ENCODE results near the gene GUCA1A.
"Not testable (repeated sequence)": the region's sequence is repeated elsewhere in the genome, so short reads cannot be mapped to it uniquely, and the experiment has no call there.

The GUCA1A gene

DNA sequence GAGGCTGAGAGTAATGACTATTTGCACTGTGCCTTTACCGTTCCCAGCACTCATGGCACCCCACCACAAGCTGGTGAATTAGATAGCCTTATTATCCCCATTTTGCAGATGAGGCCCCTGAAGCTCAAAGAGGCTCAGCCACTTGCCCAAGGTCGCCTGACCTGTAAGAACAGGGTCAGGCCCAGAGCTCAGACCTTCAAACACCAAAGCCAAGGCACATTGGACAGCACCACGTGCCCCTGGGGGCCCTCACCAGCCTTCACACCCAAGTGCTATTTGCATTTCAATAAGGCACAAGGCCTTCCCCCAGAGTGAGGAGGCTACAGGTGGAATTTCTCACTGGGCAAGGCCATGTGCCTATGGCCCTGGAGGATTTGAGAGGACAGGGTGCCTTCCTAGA, 16.5 kb upstream of the GUCA1A start:
- H3K4me1 Mint-ChIP-seq (ENCODE audit: low read depth): no peaks in the 10 kb centered on the region
- H3K9me3 Mint-ChIP-seq (ENCODE audit: low read depth): no peaks in the 10 kb centered on the region
- no peaks in the 10 kb centered on the region for H3K36me3 Mint-ChIP-seq
- H3K27ac Mint-ChIP-seq: no peak overlapping the region
- H3K27me3 Mint-ChIP-seq: no peaks in the 10 kb centered on the region
- no peak overlapping the region for H3K4me3 Mint-ChIP-seq

DNA sequence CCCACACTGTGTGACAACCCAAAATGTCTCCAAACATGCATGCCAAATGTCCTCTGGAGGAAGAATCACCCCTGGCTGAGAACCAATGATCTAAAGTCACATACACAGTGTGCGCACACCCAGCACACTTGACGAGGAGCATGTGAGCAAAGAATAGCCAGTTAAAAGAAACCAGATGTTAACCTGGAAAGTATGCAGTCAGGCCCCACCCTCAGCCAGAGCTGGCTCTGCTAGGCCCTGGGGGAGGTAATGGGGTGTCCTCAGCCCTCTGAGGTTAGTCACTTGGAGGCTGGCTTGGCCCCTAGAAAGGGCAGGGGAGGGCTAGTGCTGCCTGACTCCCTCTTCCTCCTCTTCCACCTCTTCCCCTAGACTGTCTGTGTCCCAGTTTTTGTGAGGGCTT, 15.2 kb upstream of the GUCA1A start:
- Mint-ChIP-seq H3K27ac (no peak overlapping the region), H3K4me3 (no peak overlapping the region), H3K4me1 (ENCODE audit: low read depth) (no peaks in the 10 kb centered on the region), H3K9me3 (ENCODE audit: low read depth) (no peaks in the 10 kb centered on the region), H3K27me3 (no peaks in the 10 kb centered on the region), H3K36me3 (no peaks in the 10 kb centered on the region)

GRCh38 chr6:42158631-42159030, 14.5 kb upstream of the GUCA1A start:
- no peaks in the 10 kb centered on the region for H3K4me1 Mint-ChIP-seq (ENCODE audit: low read depth)
- H3K4me3 Mint-ChIP-seq: no peak overlapping the region
- H3K27me3 Mint-ChIP-seq: no peaks in the 10 kb centered on the region
- no peak overlapping the region for H3K27ac Mint-ChIP-seq
- no peaks in the 10 kb centered on the region for H3K9me3 Mint-ChIP-seq (ENCODE audit: low read depth)
- H3K36me3 Mint-ChIP-seq: no peaks in the 10 kb centered on the region

GRCh38 chr6:42159431-42160024, 13.6 kb upstream of the GUCA1A start:
- no peak overlapping the region for H3K27ac Mint-ChIP-seq
- no peaks in the 10 kb centered on the region for H3K9me3 Mint-ChIP-seq (ENCODE audit: low read depth)
- H3K36me3 Mint-ChIP-seq: no peaks in the 10 kb centered on the region
- H3K4me1 Mint-ChIP-seq (ENCODE audit: low read depth): no peaks in the 10 kb centered on the region
- H3K27me3 Mint-ChIP-seq: no peaks in the 10 kb centered on the region
- H3K4me3 Mint-ChIP-seq: no peak overlapping the region

DNA sequence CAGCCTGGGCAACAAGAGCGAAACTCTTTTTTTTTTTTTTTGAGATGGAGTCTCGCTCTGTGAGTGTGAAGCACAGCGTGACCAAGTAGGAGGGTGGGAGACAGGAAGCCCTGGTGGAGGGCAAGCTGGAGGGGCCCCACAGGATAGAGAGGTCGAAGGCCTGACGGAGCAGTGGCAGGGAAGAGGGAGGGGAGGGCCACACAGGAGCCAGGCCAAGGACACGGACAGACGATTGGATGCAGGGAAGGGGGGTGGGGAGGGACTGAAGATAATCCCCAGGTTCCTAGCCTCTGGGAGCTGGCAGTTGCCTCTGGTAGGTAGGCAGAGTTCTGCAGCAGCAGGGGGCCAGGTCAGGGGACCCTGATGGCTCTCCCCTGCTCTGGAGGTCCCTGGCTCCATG, 10.8 kb upstream of the GUCA1A start:
- Mint-ChIP-seq H3K4me1 (ENCODE audit: low read depth) (no peaks in the 10 kb centered on the region), H3K27me3 (no peaks in the 10 kb centered on the region), H3K4me3 (no peak overlapping the region), H3K9me3 (ENCODE audit: low read depth) (no peaks in the 10 kb centered on the region), H3K36me3 (no peaks in the 10 kb centered on the region), H3K27ac (no peak overlapping the region)

DNA sequence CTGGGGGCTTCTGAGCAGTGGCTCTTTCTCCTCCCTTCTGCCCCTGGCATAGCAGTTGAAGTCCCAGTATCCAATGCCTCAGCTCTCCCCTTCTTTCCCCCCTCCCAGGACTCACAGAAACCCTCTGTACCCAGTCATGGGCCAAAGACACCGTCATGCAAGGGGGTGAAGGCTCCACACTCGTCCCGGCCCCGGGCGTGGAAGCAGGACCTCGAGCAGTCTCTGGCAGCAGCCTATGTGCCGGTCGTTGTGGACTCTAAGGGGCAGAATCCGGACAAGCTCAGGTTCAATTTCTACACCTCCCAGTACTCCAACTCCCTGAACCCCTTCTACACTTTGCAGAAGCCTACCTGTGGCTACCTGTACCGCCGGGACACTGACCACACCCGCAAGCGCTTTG, 10.4 kb upstream of the GUCA1A start:
- H3K4me3 Mint-ChIP-seq: no peak overlapping the region
- H3K27me3 Mint-ChIP-seq: no peaks in the 10 kb centered on the region
- H3K27ac Mint-ChIP-seq: no peak overlapping the region
- H3K36me3 Mint-ChIP-seq: no peaks in the 10 kb centered on the region
- H3K4me1 Mint-ChIP-seq (ENCODE audit: low read depth): no peaks in the 10 kb centered on the region
- H3K9me3 Mint-ChIP-seq (ENCODE audit: low read depth): no peaks in the 10 kb centered on the region

DNA sequence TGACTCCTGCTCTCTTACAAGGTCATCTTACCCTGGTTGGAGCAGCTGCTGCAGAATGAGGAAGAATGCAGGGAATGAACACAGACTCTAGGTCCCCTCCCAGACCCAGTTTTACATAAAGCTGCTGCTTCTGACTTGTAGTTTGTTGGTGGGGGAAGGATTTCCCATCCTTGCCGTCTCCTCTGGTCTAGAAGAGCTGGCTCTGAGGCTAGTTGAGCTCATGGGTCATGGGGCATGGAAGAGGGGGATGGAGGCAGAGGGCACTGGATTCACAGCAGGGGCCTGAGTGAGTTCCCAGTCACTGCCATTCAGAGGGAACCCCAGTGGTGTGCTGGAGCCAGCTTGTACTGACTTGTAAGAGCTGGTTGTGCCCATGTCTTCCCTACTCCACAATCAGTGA, 9.2 kb upstream of the GUCA1A start:
- Mint-ChIP-seq H3K4me3 (no peak overlapping the region), H3K36me3 (no peaks in the 10 kb centered on the region), H3K27ac (no peak overlapping the region), H3K4me1 (ENCODE audit: low read depth) (no peaks in the 10 kb centered on the region), H3K27me3 (no peaks in the 10 kb centered on the region), H3K9me3 (ENCODE audit: low read depth) (no peaks in the 10 kb centered on the region)

DNA sequence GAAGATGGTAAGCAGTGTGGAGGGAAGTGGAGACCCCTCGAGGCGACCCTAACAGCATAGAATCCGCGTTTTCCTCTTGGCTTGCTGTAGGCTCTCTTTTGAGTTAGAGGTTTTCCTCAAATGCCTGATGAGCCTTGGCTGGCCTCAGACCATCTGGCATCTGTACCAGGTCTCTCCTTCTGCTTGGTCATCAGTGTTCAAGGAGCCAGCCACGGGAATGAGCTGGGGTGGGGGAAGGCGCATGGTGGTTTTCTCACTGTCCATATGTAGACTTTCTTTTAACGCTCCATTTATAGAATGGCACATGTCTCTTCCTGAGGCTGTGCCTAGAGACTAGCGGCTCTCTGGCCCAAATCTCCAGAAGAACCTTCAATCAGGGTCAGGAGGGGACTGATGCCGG, 8.1 kb upstream of the GUCA1A start:
- Mint-ChIP-seq H3K27ac (no peak overlapping the region), H3K9me3 (ENCODE audit: low read depth) (no peaks in the 10 kb centered on the region), H3K27me3 (no peaks in the 10 kb centered on the region), H3K36me3 (no peaks in the 10 kb centered on the region), H3K4me1 (ENCODE audit: low read depth) (no peaks in the 10 kb centered on the region), H3K4me3 (no peak overlapping the region)

DNA sequence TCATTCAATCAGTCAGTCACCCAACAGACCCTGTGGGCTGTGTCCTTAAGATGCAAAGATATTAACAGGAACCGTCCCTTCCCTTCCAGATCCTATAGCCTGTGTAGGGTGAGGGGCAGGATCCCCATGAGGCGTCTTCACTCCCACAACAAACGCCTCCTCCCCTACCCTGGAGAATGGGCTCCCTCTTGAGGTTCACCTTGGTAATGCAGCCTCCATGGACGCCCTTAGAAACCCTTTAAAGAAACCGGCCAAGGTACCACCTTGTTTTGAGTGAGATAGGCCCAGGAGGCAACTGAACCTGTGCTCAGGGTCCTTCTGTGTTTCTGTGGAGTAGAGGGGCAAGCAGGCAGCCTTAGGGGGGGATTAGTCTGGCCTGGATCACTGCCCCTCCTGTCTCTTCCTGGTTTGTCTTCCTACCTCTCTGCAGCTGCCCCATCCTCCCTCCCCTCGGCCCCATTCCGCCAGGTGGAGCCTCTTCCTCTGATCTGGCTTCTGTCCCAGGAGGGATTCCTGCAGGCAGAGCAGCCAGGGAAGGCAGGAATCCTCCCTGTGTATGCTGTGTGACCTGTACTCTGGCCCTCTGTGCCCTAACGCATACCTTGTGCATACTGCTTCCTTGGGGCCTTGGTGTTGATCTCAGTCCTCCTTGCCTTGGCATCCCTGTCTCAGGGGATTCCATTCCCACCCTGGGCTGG, 6.6 kb upstream of the GUCA1A start:
- Mint-ChIP-seq H3K9me3 (ENCODE audit: low read depth) (no peaks in the 10 kb centered on the region), H3K36me3 (no peaks in the 10 kb centered on the region), H3K4me1 (ENCODE audit: low read depth) (no peaks in the 10 kb centered on the region), H3K4me3 (no peak overlapping the region), H3K27ac (no peak overlapping the region), H3K27me3 (no peaks in the 10 kb centered on the region)

DNA sequence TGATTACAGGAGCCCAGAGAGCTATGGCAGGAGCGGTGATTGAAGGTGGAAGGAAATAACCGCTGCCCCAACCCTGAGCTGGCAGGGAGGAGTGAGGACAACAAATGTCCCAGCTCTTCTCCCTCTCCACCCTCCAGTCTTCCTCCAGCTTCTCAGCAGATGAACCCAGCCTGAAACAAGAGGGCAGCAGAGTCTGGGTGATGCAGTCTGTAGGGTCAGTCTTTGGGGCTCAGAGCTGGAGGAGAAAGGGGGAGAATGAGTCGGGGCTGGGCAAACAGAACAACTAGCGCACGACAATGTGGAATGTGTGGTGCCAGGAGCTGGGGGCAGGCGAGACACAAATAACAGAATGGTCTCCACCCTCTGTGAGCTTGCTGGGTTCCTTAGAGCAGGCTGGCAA, 4.5 kb upstream of the GUCA1A start:
- H3K27me3 Mint-ChIP-seq: no peaks in the 10 kb centered on the region
- no peaks in the 10 kb centered on the region for H3K4me1 Mint-ChIP-seq (ENCODE audit: low read depth)
- no peaks in the 10 kb centered on the region for H3K36me3 Mint-ChIP-seq
- H3K27ac Mint-ChIP-seq: no peak overlapping the region
- no peaks in the 10 kb centered on the region for H3K9me3 Mint-ChIP-seq (ENCODE audit: low read depth)
- no peak overlapping the region for H3K4me3 Mint-ChIP-seq

DNA sequence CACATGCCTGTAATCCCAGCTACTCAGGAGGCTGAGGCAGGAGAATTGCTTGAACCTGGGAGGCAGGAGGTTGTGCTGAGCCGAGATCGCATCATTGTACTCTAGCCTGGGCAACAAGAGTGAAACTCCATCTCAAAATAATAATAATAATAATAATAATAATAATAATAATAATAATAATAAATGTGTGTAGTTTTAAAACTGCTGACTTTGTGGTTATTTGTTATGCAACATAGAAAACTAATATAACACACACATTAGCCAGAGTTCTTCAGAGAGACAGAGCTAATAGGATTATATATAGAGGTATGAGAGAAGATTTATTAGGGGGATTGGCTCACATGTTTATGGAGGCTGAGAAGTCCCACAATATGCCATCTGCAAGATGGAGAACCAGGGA, 3.4 kb upstream of the GUCA1A start:
- H3K36me3 Mint-ChIP-seq; H3K27ac Mint-ChIP-seq; H3K27me3 Mint-ChIP-seq; H3K4me3 Mint-ChIP-seq; H3K9me3 Mint-ChIP-seq (ENCODE audit: low read depth); H3K4me1 Mint-ChIP-seq (ENCODE audit: low read depth): not testable (repeated sequence)

DNA sequence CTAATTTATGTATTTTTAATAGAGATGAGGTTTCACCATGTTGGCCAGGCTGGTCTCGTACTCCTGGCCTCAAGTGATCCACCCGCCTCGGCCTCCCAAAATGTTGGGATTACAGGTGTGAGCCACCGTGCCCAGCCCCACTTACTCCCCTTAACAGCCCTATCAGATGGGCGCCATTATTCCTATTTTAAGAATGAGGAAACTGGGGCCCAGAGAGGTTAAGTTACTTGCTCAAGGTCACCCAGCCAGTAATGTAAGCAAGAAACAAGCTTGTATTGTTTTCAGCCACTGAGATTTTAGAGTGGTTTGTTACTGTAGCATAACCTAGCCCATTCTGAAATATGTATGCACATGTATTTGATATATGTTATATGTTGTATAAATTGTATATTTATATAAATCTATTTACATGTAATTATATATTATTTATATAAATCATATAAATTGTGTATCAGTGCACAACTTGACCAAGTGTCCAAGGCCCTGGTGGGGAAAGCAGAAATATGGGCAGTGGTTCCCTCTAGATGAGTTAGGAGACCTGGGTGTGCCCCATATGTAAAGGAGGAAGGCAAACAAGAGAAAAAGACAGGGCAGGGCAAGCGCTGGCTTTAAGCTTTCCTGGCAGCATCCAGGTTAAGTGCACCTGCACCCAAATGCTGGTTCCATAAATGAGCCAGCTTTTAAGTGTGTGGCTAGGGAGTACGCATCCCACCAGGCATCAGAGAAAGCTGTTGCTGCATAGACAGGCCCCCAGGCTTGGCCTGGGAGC, 1.2 kb upstream of the GUCA1A start:
- no peak overlapping the region for H3K27ac Mint-ChIP-seq
- H3K4me3 Mint-ChIP-seq: no peak overlapping the region
- no peaks in the 10 kb centered on the region for H3K4me1 Mint-ChIP-seq (ENCODE audit: low read depth)
- no peaks in the 10 kb centered on the region for H3K27me3 Mint-ChIP-seq
- no peaks in the 10 kb centered on the region for H3K9me3 Mint-ChIP-seq (ENCODE audit: low read depth)
- H3K36me3 Mint-ChIP-seq: no peaks in the 10 kb centered on the region

- Mint-ChIP-seq H3K4me3 (no peak overlapping the region), H3K36me3 (no peaks in the 10 kb centered on the region), H3K27ac (no peak overlapping the region), H3K27me3 (peaks cover 1% of the 10 kb centered on the region), H3K4me1 (ENCODE audit: low read depth) (peaks cover 5% of the 10 kb centered on the region), H3K9me3 (ENCODE audit: low read depth) (no peaks in the 10 kb centered on the region)
Observed at GRCh38 chr6:42175860-42176259, 2.7 kb downstream of the GUCA1A start.

DNA sequence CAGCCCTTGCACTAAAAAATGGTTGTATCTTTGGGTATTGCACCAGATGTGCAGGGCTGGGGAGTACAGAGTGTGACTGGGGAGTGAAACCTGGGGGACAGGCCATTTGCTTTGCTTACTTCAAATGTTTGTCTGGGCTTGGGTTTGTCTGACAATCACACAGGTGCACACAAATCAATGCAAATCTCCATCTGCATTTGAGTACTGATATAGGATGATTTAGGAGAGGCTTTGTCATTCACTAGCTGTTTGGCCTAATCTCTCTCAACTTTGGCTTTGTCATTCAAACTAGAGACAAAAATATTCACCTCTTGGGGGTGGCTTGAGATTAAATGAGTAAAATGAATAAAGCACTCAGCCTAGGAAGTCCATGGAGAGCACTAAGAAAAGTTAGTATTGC, 3.8 kb downstream of the GUCA1A start:
- H3K9me3 Mint-ChIP-seq (ENCODE audit: low read depth): no peaks in the 10 kb centered on the region
- no peaks in the 10 kb centered on the region for H3K36me3 Mint-ChIP-seq
- H3K27me3 Mint-ChIP-seq: peaks cover 1% of the 10 kb centered on the region
- H3K4me1 Mint-ChIP-seq (ENCODE audit: low read depth): peaks cover 5% of the 10 kb centered on the region
- H3K4me3 Mint-ChIP-seq: no peak overlapping the region
- H3K27ac Mint-ChIP-seq: no peak overlapping the region

GRCh38 chr6:42177514-42178364, 4.6 kb downstream of the GUCA1A start:
- Mint-ChIP-seq H3K4me3 (no peak overlapping the region), H3K27ac (no peak overlapping the region), H3K27me3 (peaks cover 1% of the 10 kb centered on the region), H3K36me3 (no peaks in the 10 kb centered on the region), H3K9me3 (ENCODE audit: low read depth) (no peaks in the 10 kb centered on the region), H3K4me1 (ENCODE audit: low read depth) (peaks cover 5% of the 10 kb centered on the region)

Data from activated naive CD8-positive, alpha-beta T cell (primary cell).